SW 1271 (cell line): ENCODE results near the gene TAL2.

Experiments
- DNase-seq, 2 experiments: peaks; one replicate each; lab custom pipeline; 2025; lab: John Stamatoyannopoulos, UW

The TAL2 gene

DNA sequence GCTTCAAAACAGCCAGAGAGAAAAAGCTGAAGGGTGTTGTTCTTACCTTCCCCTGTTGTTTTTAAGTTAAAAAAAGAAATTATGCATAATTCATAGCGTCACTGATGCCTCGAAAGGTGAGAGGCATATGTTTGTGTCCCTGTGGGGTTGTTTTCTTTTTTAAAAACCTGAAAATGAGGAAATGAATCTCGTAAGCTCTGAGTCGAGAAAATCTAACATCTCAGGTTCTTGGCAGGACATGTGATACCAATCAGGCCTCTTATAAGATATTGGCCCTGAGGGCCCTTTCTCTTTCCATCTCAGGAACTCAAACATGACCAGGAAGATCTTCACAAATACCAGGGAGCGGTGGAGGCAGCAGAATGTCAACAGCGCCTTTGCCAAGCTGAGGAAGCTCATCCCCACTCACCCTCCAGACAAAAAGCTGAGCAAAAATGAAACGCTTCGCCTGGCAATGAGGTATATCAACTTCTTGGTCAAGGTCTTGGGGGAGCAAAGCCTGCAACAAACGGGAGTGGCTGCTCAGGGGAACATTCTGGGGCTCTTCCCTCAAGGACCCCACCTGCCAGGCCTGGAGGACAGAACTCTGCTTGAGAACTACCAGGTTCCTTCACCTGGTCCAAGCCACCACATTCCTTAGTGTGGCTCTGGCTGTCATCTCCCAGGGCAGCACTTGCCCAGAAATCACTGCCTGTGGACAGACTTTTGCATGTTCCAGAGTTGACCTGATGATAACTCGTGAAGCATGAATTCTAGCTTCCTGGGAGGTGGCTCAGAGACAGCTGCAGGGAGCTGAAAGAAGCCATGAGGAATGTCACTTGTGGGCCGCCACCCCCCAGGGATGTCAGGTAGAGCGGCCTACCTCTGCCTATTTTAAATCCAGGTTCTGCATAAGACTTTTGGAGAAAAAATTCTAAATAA lies at the start of gene TAL2:
TAL2 (plus strand) TSS at position 274 of the 921 bp plus-strand sequence; CDS start at position 314, 40 bp downstream.
- no peak for DNase-seq

GRCh38 chr9:105621001-105621400 lies 41.3 kb upstream of the TAL2 start:
- DNase-seq = no peak

DNA sequence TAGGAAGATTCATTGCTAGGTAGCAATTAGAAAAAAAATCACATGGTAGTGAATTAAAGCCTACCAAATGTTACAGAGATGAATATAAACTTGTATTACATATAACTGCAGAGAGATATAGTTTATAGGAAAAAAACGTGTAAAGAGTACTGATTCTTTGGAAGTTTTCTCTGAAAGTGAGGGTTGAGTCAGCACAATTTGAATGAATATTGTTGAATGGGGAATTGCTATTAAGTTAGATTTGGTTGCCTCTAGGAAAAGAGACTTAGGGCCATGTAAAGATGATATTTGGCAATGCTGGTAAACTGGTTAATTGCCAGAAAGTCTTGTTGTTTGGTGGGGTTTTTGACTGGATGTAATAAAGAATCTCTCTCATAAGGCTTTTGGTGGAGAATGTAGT lies 37.2 kb upstream of the TAL2 start:
- DNase-seq = no peak

DNA sequence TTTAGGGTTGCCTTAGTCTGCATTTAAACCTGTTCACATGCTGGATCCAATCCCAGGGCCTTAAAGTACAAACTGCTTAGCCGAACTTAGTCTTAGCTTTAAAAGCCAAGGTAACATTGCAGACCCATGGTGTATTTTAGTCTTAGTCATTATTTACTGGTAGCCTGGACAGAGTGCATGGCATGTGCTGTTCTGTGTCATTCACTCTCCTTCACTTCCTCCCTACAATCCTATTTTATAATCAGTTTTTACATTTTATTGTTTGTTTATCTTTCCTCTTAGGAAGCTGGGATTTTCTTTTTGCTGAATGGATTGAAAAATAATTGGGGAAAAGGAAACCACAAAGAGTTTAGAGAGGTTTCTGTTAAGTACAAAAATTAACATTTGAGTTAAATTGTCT lies 29.4 kb upstream of the TAL2 start:
- no peak for DNase-seq

DNA sequence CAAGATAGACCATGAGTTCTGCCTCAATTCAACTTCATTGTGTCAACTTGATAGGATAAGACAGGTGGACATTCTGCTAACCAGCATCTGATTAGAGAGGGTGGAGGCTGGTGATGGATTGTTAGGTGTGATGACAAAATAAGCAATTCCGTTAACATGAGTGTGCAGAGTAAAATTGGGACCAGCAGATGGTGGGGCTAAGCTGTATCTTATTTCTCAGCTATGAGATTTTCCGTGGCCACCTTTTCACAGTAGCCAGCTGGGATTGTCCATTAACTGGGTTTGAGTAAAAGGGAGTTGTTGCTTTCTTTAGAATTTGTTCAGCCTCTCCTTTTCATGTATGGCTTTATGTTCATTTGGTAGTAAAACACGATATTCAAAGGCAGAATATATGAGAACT lies 28.8 kb upstream of the TAL2 start:
- DNase-seq = no peak

DNA sequence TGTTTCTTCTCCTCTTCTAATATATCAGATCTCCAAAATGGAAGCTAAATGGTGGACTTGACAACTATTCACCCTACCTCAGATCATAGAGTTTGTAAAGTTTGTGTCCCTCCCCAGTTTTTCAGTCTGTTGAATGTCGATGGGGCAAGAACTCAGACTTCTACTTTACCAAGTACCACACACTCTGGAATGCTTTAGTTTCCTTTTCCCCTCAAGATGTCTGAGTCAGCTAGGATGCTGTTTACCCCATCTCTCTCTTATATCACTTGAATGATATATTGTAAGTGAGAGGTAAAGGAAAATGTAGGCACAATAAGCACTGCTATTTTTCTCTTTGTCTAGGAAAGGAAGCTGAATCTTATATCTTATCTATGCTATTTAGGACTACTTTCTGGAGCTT lies 25.9 kb upstream of the TAL2 start:
- DNase-seq = no peak

DNA sequence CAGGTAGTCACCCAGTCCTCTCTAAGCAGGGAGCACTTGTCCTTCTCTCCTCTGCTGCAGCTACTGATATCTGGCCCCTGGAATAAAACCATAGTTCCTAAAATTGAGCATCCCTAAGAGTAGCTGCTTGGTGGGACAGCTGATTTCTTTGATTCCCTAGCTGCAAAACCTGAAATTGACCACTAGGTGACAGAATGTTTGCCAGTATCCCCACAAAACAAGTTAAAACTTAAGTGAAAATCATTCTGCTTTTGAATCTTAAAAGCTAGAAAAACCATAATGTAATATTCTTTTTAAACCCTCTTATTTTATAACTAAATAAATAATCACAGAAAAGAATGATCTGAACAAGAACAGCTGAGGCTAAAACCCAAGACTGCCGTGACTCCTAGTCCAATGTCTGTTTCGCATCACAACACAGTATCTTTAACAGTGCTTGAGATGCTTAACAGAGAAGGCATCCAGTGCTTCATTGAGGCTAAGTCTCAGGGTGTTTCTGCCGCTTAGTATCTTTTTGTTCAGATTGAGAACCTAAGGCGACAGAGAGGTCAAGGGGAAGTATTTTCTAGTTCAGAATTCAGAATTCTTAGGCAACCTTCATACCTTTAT lies 24.4 kb upstream of the TAL2 start:
- DNase-seq = no peak

GRCh38 chr9:105639936-105640335 lies 22.3 kb upstream of the TAL2 start:
- no peak for DNase-seq

GRCh38 chr9:105643795-105644194 lies 18.5 kb upstream of the TAL2 start:
- no peak for DNase-seq

GRCh38 chr9:105646879-105647594 lies 15.2 kb upstream of the TAL2 start:
- DNase-seq = no peak

DNA sequence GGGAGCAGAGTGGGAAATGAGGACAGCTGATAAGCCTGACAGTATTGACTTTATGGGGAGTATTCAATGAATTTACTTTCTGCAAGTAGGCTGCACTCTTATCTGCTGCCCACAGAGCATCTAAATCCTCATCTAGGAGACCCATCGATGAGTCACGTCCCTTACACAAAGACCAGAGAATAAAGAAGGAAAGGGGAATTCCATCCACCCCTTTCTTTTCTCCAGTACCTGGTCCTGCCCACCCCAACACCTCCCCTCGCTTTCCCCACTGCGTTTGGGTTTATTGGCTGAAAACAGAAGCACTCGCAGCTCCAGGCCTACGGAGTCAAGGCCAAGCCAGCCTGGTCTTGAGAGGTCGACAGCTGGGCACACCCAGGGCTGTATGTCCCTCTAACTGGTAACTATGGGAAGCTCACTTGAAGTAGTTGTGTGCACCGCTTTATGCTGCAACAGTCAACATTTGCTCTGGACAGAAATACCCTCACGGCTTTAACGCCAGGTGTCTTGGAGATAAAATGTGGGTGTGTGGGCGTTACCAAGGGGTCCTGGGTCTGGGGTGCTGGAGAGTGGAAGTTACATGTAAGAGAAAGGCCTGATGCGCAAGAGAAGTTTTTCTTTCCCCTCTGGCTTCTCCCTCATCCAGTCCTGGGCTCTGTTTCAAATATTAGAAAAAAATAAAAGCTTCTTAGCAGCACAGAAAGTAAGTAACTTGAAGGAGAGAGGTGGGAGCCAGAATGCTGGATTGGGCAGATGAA lies 14.5 kb upstream of the TAL2 start:
- DNase-seq = no peak

DNA sequence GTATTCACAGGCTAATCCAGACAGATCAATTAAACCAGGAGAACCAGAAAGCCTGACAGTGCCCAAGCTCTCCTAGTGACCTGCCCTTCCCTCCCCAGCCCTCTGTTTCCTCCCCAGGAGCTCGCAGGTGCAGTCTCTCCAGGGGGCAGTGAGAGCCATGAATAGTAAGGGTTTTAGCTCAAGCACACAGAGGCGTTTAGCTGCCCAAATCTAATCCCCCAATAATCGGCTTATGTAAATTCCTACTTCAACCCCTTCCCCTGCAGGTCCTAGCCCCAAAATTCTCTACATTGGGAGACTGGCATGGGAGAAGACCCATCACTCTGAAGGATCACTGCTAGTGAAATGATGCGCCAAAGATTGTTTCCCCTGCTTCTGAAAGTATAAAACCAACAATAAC lies 10.5 kb upstream of the TAL2 start:
- DNase-seq = no peak

GRCh38 chr9:105656131-105656921 lies 5.9 kb upstream of the TAL2 start:
- DNase-seq = no peak

- no peak for DNase-seq
Measured at GRCh38 chr9:105658351-105658750, 3.9 kb upstream of the TAL2 start.

DNA sequence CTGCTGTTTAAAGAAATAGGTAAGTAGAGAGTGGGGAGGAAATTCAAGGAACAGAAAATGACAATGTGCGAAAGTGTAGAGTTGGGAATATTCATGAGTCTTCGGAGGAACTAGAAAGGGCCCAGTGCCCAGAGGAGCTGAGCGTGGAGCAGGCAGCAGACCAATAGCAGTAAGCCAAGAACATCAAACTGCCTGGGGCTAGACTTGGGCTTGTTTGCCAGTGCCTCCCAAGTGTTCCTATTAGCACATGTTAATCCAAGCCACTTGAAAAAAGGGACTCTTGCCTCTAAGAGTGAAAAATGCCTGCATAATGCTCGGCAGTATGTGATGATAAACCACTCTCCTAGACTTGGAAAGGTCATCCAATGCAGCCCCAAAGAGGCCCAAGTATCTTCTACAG lies 1.2 kb upstream of the TAL2 start:
- no peak for DNase-seq

DNA sequence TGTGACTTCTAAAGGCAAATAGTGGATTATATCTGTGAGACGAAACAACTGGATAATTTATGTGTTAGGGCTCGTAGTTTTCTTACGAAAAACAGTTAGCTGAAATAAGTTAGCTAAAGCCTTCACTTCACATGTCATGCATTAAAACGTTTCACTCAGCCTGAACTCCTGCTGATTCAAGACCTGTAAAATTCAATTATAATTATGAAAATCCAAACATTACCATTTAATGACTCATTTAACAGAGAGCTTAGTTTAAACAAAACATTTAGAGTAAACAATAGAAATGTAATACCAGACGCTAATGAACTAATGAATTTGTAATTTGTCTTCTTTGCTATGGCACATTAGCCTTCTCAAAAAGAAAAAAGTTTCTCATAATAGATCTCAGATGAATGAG lies 1.7 kb downstream of the TAL2 start:
- no peak for DNase-seq

GRCh38 chr9:105667867-105668266 lies 5.6 kb downstream of the TAL2 start:
- DNase-seq = no peak

DNA sequence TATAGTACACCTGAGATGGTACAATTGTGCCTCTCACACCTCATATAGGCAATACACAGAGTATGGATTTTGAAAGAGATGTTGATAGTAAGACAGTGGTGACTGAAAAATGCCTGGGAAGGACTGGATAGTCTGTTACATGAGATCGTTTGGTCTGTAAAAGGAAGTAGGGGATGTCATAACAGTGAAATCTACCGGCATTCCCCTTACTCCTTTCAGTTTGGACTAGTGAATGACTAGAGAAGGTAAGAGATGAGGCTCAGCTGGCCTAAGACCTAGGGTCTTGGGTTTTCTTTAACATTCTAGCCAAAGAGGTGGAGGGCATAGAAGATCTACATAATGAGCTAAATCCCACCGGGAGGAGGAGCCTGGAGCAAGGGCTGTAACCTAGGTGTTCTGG lies 8.1 kb downstream of the TAL2 start:
- no peak for DNase-seq

GRCh38 chr9:105670775-105671174 lies 8.5 kb downstream of the TAL2 start:
- no peak for DNase-seq

GRCh38 chr9:105672711-105673234 lies 10.5 kb downstream of the TAL2 start:
- no peak for DNase-seq

GRCh38 chr9:105673850-105674387 lies 11.7 kb downstream of the TAL2 start:
- DNase-seq = no peak
